Measurements from ENCODE around the gene E4F1. TPM values are rescaled to one million over a fixed set of nuclear protein-coding genes. Genes with fewer than 3 reads are reported as not detected.

Gene E4F1
- total and polyA plus RNA-seq, 2 of the 13 experiments (the other 11 are each of a cell fraction or from before 2014, with no cell fraction given): 13.8 to 19.5 TPM

DNA sequence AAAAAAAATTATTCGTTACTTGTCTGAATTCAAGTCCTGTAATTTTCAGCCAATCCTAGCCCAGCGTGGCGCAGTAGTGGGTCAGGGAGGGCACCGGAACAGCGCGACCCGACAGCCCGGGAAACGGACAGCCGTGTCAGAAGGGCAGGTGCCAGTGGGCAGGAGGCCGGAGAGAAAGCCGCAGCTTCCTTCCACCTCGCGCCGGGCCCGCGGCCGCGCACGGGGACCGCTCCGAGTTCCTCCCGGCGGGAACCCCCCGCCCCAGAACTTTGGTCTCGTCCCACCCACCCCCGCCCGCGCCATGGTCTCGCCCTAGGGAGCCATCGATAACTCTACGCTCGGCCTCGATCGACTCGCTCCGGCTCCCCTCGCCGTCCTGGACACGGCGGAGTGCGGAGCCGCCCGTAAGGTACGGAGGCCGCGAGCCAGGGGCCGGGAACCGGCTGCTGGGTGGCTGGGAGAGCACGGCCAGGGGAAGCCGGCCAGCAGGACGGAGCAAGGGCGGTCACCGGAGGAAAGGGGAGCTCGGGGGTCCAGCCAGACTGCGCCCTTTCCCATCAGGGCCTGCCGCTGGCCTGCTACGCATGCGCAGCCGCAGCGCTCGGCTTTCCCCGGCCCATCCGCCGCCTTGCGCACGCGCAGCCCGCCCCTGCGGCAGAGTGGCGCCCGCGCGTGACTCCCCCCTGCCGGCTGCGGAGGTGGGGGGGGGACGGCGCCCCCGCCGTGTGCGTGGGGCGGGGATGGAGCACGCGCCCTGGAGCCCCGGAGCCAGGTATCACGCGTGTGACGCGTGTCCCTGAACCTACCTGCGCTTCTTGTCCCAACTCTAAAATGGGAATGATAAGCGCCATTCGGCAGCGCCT, 18.1 kb upstream of the E4F1 start, which contains the start of gene MLST8 (continued):
- TF ChIP-seq HOXD1 (CRISPR knock-in tag; IDR thresholded peaks at IDR 0.05): peak; percentile 57
- peak; percentile 27; the same call in 1 of the 2 replicates for TF ChIP-seq ZSCAN21 (CRISPR knock-in tag; IDR thresholded peaks at IDR 0.05; ENCODE audit: borderline replicate concordance)
- TF ChIP-seq SOX5 (CRISPR knock-in tag; IDR thresholded peaks at IDR 0.05; ENCODE audit: borderline replicate concordance): peak; percentile 5; the same call in 1 of the 2 replicates
- peak; percentile 77 for TF ChIP-seq AGO1 (IDR thresholded peaks at IDR 0.05; ENCODE audit: low read depth, low read length, poor library complexity, severe bottlenecking)
- 0 out of 2 replicates have a peak, but pooled peaks have one; percentile 37 for TF ChIP-seq MEF2D (CRISPR knock-in tag; IDR thresholded peaks at IDR 0.05)
- TF ChIP-seq GATAD2A (CRISPR knock-in tag; IDR thresholded peaks at IDR 0.05): peak; percentile 28; the same call in 1 of the 2 replicates
- peak; percentile 81 for TF ChIP-seq ZMYM4 (CRISPR knock-in tag; IDR thresholded peaks at IDR 0.05)
- peak; percentile 56 for TF ChIP-seq TBL1XR1 (IDR thresholded peaks at IDR 0.05; ENCODE audit: borderline replicate concordance, low read length, partially characterized antibody)
- peak; percentile 41; the same call in 1 of the 2 replicates for TF ChIP-seq KLF12 (CRISPR knock-in tag; IDR thresholded peaks at IDR 0.05; ENCODE audit: borderline replicate concordance)
- TF ChIP-seq CCDC6 (CRISPR knock-in tag; IDR thresholded peaks at IDR 0.05): peak; percentile 86
- TF ChIP-seq, protein P1, sequence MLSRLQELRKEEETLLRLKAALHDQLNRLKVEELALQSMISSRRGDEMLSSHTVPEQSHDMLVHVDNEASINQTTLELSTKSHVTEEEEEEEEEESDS (CRISPR knock-in tag; IDR thresholded peaks at IDR 0.05; ENCODE audit: borderline replicate concordance): peak; percentile 45; the same call in 1 of the 2 replicates
- no peak for TF ChIP-seq MLLT10 (CRISPR knock-in tag; IDR thresholded peaks at IDR 0.05)
- no peak for TF ChIP-seq SIX1 (CRISPR knock-in tag; IDR thresholded peaks at IDR 0.05; ENCODE audit: borderline replicate concordance)
- peak; percentile 25; the same call in 1 of the 2 replicates for TF ChIP-seq KLF15 (CRISPR knock-in tag; IDR thresholded peaks at IDR 0.05; ENCODE audit: borderline replicate concordance)
- TF ChIP-seq, protein P2, sequence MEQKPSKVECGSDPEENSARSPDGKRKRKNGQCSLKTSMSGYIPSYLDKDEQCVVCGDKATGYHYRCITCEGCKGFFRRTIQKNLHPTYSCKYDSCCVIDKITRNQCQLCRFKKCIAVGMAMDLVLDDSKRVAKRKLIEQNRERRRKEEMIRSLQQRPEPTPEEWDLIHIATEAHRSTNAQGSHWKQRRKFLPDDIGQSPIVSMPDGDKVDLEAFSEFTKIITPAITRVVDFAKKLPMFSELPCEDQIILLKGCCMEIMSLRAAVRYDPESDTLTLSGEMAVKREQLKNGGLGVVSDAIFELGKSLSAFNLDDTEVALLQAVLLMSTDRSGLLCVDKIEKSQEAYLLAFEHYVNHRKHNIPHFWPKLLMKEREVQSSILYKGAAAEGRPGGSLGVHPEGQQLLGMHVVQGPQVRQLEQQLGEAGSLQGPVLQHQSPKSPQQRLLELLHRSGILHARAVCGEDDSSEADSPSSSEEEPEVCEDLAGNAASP (CRISPR knock-in tag; IDR thresholded peaks at IDR 0.05; ENCODE audit: borderline replicate concordance): peak; percentile 16; the same call in 1 of the 2 replicates
- TF ChIP-seq, protein P3, sequence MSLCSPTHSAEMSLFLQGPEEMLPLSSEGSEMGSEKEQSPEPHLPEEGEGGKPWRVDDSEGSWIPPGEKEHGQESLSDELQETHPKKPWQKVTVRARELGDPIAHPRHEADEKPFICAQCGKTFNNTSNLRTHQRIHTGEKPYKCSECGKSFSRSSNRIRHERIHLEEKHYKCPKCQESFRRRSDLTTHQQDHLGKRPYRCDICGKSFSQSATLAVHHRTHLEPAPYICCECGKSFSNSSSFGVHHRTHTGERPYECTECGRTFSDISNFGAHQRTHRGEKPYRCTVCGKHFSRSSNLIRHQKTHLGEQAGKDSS (CRISPR knock-in tag; IDR thresholded peaks at IDR 0.05; ENCODE audit: borderline replicate concordance, low read depth): peak; percentile 74; the same call in 1 of the 2 replicates
- TF ChIP-seq, protein P4, sequence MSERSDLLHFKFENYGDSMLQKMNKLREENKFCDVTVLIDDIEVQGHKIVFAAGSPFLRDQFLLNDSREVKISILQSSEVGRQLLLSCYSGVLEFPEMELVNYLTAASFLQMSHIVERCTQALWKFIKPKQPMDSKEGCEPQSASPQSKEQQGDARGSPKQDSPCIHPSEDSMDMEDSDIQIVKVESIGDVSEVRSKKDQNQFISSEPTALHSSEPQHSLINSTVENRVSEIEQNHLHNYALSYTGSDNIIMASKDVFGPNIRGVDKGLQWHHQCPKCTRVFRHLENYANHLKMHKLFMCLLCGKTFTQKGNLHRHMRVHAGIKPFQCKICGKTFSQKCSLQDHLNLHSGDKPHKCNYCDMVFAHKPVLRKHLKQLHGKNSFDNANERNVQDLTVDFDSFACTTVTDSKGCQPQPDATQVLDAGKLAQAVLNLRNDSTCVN (CRISPR knock-in tag; IDR thresholded peaks at IDR 0.05; ENCODE audit: borderline replicate concordance): peak; percentile 68; the same call in 1 of the 2 replicates
- TF ChIP-seq ZZZ3 (CRISPR knock-in tag; IDR thresholded peaks at IDR 0.05; ENCODE audit: borderline replicate concordance): peak; percentile 73
- TF ChIP-seq, protein P5, sequence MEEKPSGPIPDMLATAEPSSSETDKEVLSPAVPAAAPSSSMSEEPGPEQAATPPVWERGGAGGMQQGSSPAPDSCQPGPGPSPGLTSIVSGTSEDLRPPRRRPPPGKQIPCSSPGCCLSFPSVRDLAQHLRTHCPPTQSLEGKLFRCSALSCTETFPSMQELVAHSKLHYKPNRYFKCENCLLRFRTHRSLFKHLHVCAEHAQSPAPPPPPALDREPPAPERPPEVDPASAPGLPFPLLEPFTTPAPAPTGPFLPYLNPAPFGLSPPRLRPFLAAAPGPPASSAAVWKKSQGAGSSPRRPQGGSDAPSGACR (CRISPR knock-in tag; IDR thresholded peaks at IDR 0.05): peak; percentile 80
- peak; percentile 57 for TF ChIP-seq MYC (CRISPR knock-in tag; IDR thresholded peaks at IDR 0.05; ENCODE audit: borderline replicate concordance)
- TF ChIP-seq MTF2 (CRISPR knock-in tag; IDR thresholded peaks at IDR 0.05; ENCODE audit: borderline replicate concordance): no peak
- no peak for TF ChIP-seq MIER2 (CRISPR knock-in tag; IDR thresholded peaks at IDR 0.05)
- 0 out of 2 replicates have a peak, but pooled peaks have one; percentile 26 for TF ChIP-seq NKX3-1 (CRISPR knock-in tag; IDR thresholded peaks at IDR 0.05)
- 0 out of 2 replicates have a peak, but pooled peaks have one; percentile 38 for TF ChIP-seq ZNF354B (CRISPR knock-in tag; IDR thresholded peaks at IDR 0.05)
- TF ChIP-seq NAIF1 (CRISPR knock-in tag; IDR thresholded peaks at IDR 0.05; ENCODE audit: borderline replicate concordance): peak; percentile 91
